Activated CD4-positive, alpha-beta T cell treated with anti-CD3 and anti-CD28 coated beads, Interleukin-2, amount 10 ng/mL, durations not matched to agents 24 days and 14 days (primary cell): ENCODE measurements around the gene ZMPSTE24. TPM values are rescaled to one million over a fixed set of nuclear protein-coding genes. Genes with fewer than 3 reads are reported as not detected.
"Not testable (repeated sequence)": the region's sequence is repeated elsewhere in the genome, so short reads cannot be mapped to it uniquely, and the experiment has no call there.

Experiments
- DNase-seq: peaks from one replicate; pipeline ENCODE4 v3.0.0; 2022
- H3K27ac Mint-ChIP-seq: one replicate; pipeline ENCODE4 v1.8.0; 2022; ENCODE audit warnings: mild to moderate bottlenecking, mixed read lengths
- H3K27me3 Mint-ChIP-seq: one replicate; pipeline ENCODE4 v1.8.0; 2022; ENCODE audit warnings: mixed read lengths
- H3K36me3 Mint-ChIP-seq: one replicate; pipeline ENCODE4 v1.8.0; 2022; ENCODE audit warnings: low read depth, mild to moderate bottlenecking, mixed read lengths
- H3K4me1 Mint-ChIP-seq: one replicate; pipeline ENCODE4 v1.8.0; 2021; ENCODE audit warnings: mixed read lengths
- H3K4me3 Mint-ChIP-seq: one replicate; pipeline ENCODE4 v1.8.0; 2022; ENCODE audit warnings: mild to moderate bottlenecking, moderate library complexity, mixed read lengths
- H3K9me3 Mint-ChIP-seq: one replicate; pipeline ENCODE4 v1.8.0; 2021; ENCODE audit warnings: mixed read lengths
- intact Hi-C: fragments of 100-400 bp; cut with micrococcal nuclease; formaldehyde crosslinking; loops from one replicate; pipeline ENCODE4 v1.15.1; 2023
- total RNA-seq: library from RNA; stranded (reverse); gene quantifications from 2 replicates; pipeline ENCODE4 v1.2.3, GENCODE V29; 2022

ZMPSTE24 gene
- 50.4 and 50.8 TPM in 2 replicates for total RNA-seq

- peak; percentile 98 for DNase-seq
- Mint-ChIP-seq H3K4me3 (peak within 1 kb of the TSS; percentile 87), H3K36me3 (peaks cover 36% of the 10 kb centered on the region), H3K27me3 (no peaks in the 10 kb centered on the region), H3K27ac (peak within 1 kb of the TSS; percentile 99), H3K4me1 (peaks cover 31% of the 10 kb centered on the region), H3K9me3 (no peaks in the 10 kb centered on the region)
- intact Hi-C loops, result loop anchor here (1.0 to 5.0 kb wide), 8 partner anchors 17 to 218 kb away; partner anchors contain the start of genes CAP1, RLF and SMAP2
Measured at GRCh38 chr1:40257688-40258444, at the start of gene ZMPSTE24. TSS of gene ZMPSTE24 (plus strand) at chr1:40258236. CDS start at chr1:40258272, 36 bp downstream.

- peaks cover 19% of the 10 kb centered on the region for H3K4me1 Mint-ChIP-seq
- H3K27me3 Mint-ChIP-seq, result no peaks in the 10 kb centered on the region
- intact Hi-C loops, result no loop called here
- H3K27ac Mint-ChIP-seq, result no peak overlapping the region
- DNase-seq, result no peak
- H3K36me3 Mint-ChIP-seq, result peaks cover 50% of the 10 kb centered on the region
- no peak overlapping the region for H3K4me3 Mint-ChIP-seq
- no peaks in the 10 kb centered on the region for H3K9me3 Mint-ChIP-seq
Measured at GRCh38 chr1:40210511-40211204, 47.4 kb upstream of the ZMPSTE24 start.

- H3K27ac Mint-ChIP-seq, result peak overlapping the region; percentile 22
Measured at GRCh38 chr1:40218333-40218732, 39.7 kb upstream of the ZMPSTE24 start.

GRCh38 chr1:40221471-40221905 lies 36.5 kb upstream of the ZMPSTE24 start:
- H3K27ac Mint-ChIP-seq, H3K27me3 Mint-ChIP-seq, H3K9me3 Mint-ChIP-seq, H3K4me3 Mint-ChIP-seq, DNase-seq: not testable (repeated sequence)
- Mint-ChIP-seq H3K36me3 (peaks cover 35% of the 10 kb centered on the region), H3K4me1 (peaks cover 22% of the 10 kb centered on the region)
- intact Hi-C loops, result loop anchor here (5.0 kb wide), 2 partner anchors 36 to 59 kb away; partner anchors contain the start of genes RLF and ZMPSTE24

More at GRCh38 chr1:40218333-40218732, 39.7 kb upstream of the ZMPSTE24 start:
- no peak for DNase-seq
- Mint-ChIP-seq H3K9me3 (no peaks in the 10 kb centered on the region), H3K36me3 (peaks cover 43% of the 10 kb centered on the region), H3K4me3 (no peak overlapping the region), H3K4me1 (peaks cover 25% of the 10 kb centered on the region), H3K27me3 (no peaks in the 10 kb centered on the region)
- intact Hi-C loops, result no loop called here

GRCh38 chr1:40221977-40222772 lies 35.9 kb upstream of the ZMPSTE24 start:
- no peak for DNase-seq
- H3K27ac Mint-ChIP-seq, result no peak overlapping the region
- H3K4me3 Mint-ChIP-seq, result no peak overlapping the region
- intact Hi-C loops, result loop anchor here (5.0 kb wide), 2 partner anchors 35 to 60 kb away; partner anchors contain the start of genes RLF and ZMPSTE24
- H3K36me3 Mint-ChIP-seq, result peaks cover 30% of the 10 kb centered on the region
- no peaks in the 10 kb centered on the region for H3K9me3 Mint-ChIP-seq
- H3K4me1 Mint-ChIP-seq, result peaks cover 22% of the 10 kb centered on the region
- no peaks in the 10 kb centered on the region for H3K27me3 Mint-ChIP-seq

- no peaks in the 10 kb centered on the region for H3K27me3 Mint-ChIP-seq
- H3K27ac Mint-ChIP-seq, result peak overlapping the region; percentile 53
- no peaks in the 10 kb centered on the region for H3K9me3 Mint-ChIP-seq
- H3K4me1 Mint-ChIP-seq, result peaks cover 24% of the 10 kb centered on the region
- H3K36me3 Mint-ChIP-seq, result peaks cover 29% of the 10 kb centered on the region
- intact Hi-C loops, result loop anchor here (1.0 to 5.0 kb wide), 4 partner anchors 8 to 62 kb away; partner anchors contain the start of genes RLF and ZMPSTE24
- H3K4me3 Mint-ChIP-seq, result no peak overlapping the region
- DNase-seq, result no peak
Measured at GRCh38 chr1:40224040-40224439, 34.0 kb upstream of the ZMPSTE24 start.

- Mint-ChIP-seq H3K4me3 (no peak overlapping the region), H3K27ac (no peak overlapping the region), H3K27me3 (no peaks in the 10 kb centered on the region), H3K9me3 (no peaks in the 10 kb centered on the region), H3K4me1 (peaks cover 22% of the 10 kb centered on the region), H3K36me3 (peaks cover 35% of the 10 kb centered on the region)
- DNase-seq, result no peak
- intact Hi-C loops, result no loop called here
Measured at GRCh38 chr1:40226192-40226591, 31.8 kb upstream of the ZMPSTE24 start.

GRCh38 chr1:40232444-40232843 lies 25.6 kb upstream of the ZMPSTE24 start:
- intact Hi-C loops, result loop anchor here (1.0 kb wide), 3 partner anchors 8 to 25 kb away; no protein-coding TSS in a partner anchor
- peak; percentile 94 for DNase-seq

GRCh38 chr1:40239626-40240025 lies 18.4 kb upstream of the ZMPSTE24 start:
- intact Hi-C loops, result loop anchor here (2.0 to 5.0 kb wide), 2 partner anchors 15 to 77 kb away; partner anchors contain the start of gene RLF
- no peak overlapping the region for H3K27ac Mint-ChIP-seq
- no peak for DNase-seq
- peaks cover 60% of the 10 kb centered on the region for H3K36me3 Mint-ChIP-seq
- H3K4me3 Mint-ChIP-seq, result no peak overlapping the region
- H3K27me3 Mint-ChIP-seq, result no peaks in the 10 kb centered on the region
- no peaks in the 10 kb centered on the region for H3K9me3 Mint-ChIP-seq
- H3K4me1 Mint-ChIP-seq, result peaks cover 50% of the 10 kb centered on the region

More at GRCh38 chr1:40232444-40232843, 25.6 kb upstream of the ZMPSTE24 start:
- no peaks in the 10 kb centered on the region for H3K27me3 Mint-ChIP-seq
- no peaks in the 10 kb centered on the region for H3K9me3 Mint-ChIP-seq
- peak overlapping the region; percentile 30 for H3K4me3 Mint-ChIP-seq
- peak overlapping the region; percentile 58 for H3K27ac Mint-ChIP-seq
- peaks cover 37% of the 10 kb centered on the region for H3K4me1 Mint-ChIP-seq
- peaks cover 71% of the 10 kb centered on the region for H3K36me3 Mint-ChIP-seq

- H3K4me1 Mint-ChIP-seq, result peaks cover 55% of the 10 kb centered on the region
- H3K9me3 Mint-ChIP-seq, result no peaks in the 10 kb centered on the region
- intact Hi-C loops, result loop anchor here (2.0 to 5.0 kb wide), 2 partner anchors 16 to 78 kb away; partner anchors contain the start of gene RLF
- no peak overlapping the region for H3K4me3 Mint-ChIP-seq
- DNase-seq, result no peak
- H3K27me3 Mint-ChIP-seq, result no peaks in the 10 kb centered on the region
- peak overlapping the region; percentile 43 for H3K27ac Mint-ChIP-seq
- H3K36me3 Mint-ChIP-seq, result peaks cover 55% of the 10 kb centered on the region
Measured at GRCh38 chr1:40240390-40240789, 17.6 kb upstream of the ZMPSTE24 start.

GRCh38 chr1:40241362-40241761 lies 16.7 kb upstream of the ZMPSTE24 start:
- Mint-ChIP-seq H3K4me1 (peaks cover 57% of the 10 kb centered on the region), H3K27ac (peak overlapping the region; percentile 87), H3K27me3 (no peaks in the 10 kb centered on the region), H3K4me3 (peak overlapping the region; percentile 54), H3K9me3 (no peaks in the 10 kb centered on the region), H3K36me3 (peaks cover 47% of the 10 kb centered on the region)
- DNase-seq, result no peak
- intact Hi-C loops, result loop anchor here (1.0 to 5.0 kb wide), 5 partner anchors 9 to 79 kb away; partner anchors contain the start of gene RLF

GRCh38 chr1:40243351-40243750 lies 14.7 kb upstream of the ZMPSTE24 start:
- Mint-ChIP-seq H3K4me3 (no peak overlapping the region), H3K4me1 (peaks cover 46% of the 10 kb centered on the region), H3K27ac (no peak overlapping the region), H3K9me3 (no peaks in the 10 kb centered on the region), H3K36me3 (peaks cover 28% of the 10 kb centered on the region), H3K27me3 (no peaks in the 10 kb centered on the region)
- no peak for DNase-seq
- intact Hi-C loops, result loop anchor here (5.0 kb wide), 1 partner anchor 81 kb away; the partner anchor contains the start of gene RLF
